Measurements from ENCODE around the gene SRRM4.

SRRM4 gene

GRCh38 chr12:119088685-119089379, 107.5 kb downstream of the SRRM4 start:
- DNase-seq (ENCODE audit: low read depth, low spot score) = no peak
- POLR2A ChIA-PET = no interaction called here
- CTCF ChIA-PET = no interaction called here

GRCh38 chr12:119089380-119090013, 108.2 kb downstream of the SRRM4 start:
- TF ChIP-seq CTCF (IDR thresholded peaks at IDR 0.05; ENCODE audit: insufficient read depth, low read length, missing control alignments) = no peak
- DNase-seq (ENCODE audit: low read depth, low spot score) = no peak
- ChIA-PET CTCF (no interaction called here), POLR2A (no interaction called here)
- H3K4me3 ChIP-seq (ENCODE audit: low read depth, low read length) = no peak overlapping the region

More at GRCh38 chr12:119088685-119089379, 107.5 kb downstream of the SRRM4 start:
- TF ChIP-seq CTCF (IDR thresholded peaks at IDR 0.05; ENCODE audit: insufficient read depth, low read length, missing control alignments) = no peak
- no peak overlapping the region for H3K4me3 ChIP-seq (ENCODE audit: low read depth, low read length)

GRCh38 chr12:119090276-119090675, 108.9 kb downstream of the SRRM4 start:
- DNase-seq (ENCODE audit: low read depth, low spot score) = no peak
- no peak overlapping the region for H3K4me3 ChIP-seq (ENCODE audit: low read depth, low read length)
- POLR2A ChIA-PET = no interaction called here
- CTCF ChIA-PET = no interaction called here
- TF ChIP-seq CTCF (IDR thresholded peaks at IDR 0.05; ENCODE audit: insufficient read depth, low read length, missing control alignments) = no peak

- H3K4me3 ChIP-seq (ENCODE audit: low read depth, low read length) = no peak overlapping the region
- no peak for DNase-seq (ENCODE audit: low read depth, low spot score)
- ChIA-PET POLR2A (no interaction called here), CTCF (no interaction called here)
- TF ChIP-seq CTCF (IDR thresholded peaks at IDR 0.05; ENCODE audit: insufficient read depth, low read length, missing control alignments) = no peak
Measured at GRCh38 chr12:119090865-119091264, 109.5 kb downstream of the SRRM4 start.

GRCh38 chr12:119096429-119097202, 115.3 kb downstream of the SRRM4 start:
- no peak for TF ChIP-seq CTCF (IDR thresholded peaks at IDR 0.05; ENCODE audit: insufficient read depth, low read length, missing control alignments)
- CTCF ChIA-PET = no interaction called here
- H3K4me3 ChIP-seq (ENCODE audit: low read depth, low read length) = no peak overlapping the region
- DNase-seq (ENCODE audit: low read depth, low spot score) = no peak
- POLR2A ChIA-PET = no interaction called here

GRCh38 chr12:119100933-119101332, 119.6 kb downstream of the SRRM4 start:
- no peak for TF ChIP-seq CTCF (IDR thresholded peaks at IDR 0.05; ENCODE audit: insufficient read depth, low read length, missing control alignments)
- no peak overlapping the region for H3K4me3 ChIP-seq (ENCODE audit: low read depth, low read length)
- no peak for DNase-seq (ENCODE audit: low read depth, low spot score)
- ChIA-PET POLR2A (no interaction called here), CTCF (interaction anchor here (1.8 kb wide), 1 partner anchor 312 kb away, joined by 4 read pairs; no protein-coding TSS in a partner anchor)
